GM13977 (cell line): ENCODE measurements around the gene NREP.

ENCODE experiments used
- DNase-seq: peaks from one replicate; pipeline ENCODE4 v3.0.0; 2012; ENCODE audit warnings: low spot score
- CTCF ChIP-seq: IDR thresholded peaks from 2 replicates; pipeline ENCODE4 v1.5.1; 2012; ENCODE audit warnings: mild to moderate bottlenecking, control low read depth; ENCODE audit not compliant: insufficient read depth; ENCODE audit errors: extremely low read depth, missing control alignments
- in situ Hi-C: fragments of 300-500 bp; cut with MboI; formaldehyde crosslinking; loops from one replicate; pipeline ENCODE4 v1.12.0; 2022; ENCODE audit warnings: low sequenced_read_pairs, low pct_unique_long_range_greater_than_20kb, mixed read lengths, inconsistent platforms; ENCODE audit not compliant: unreplicated experiment

Gene NREP

GRCh38 chr5:111756581-111757354 lies at the start of gene NREP:
Gene NREP (minus strand): TSS chr5:111757194. CDS start chr5:111755772, 1,422 bp downstream.
- TF ChIP-seq CTCF: no peak
- in situ Hi-C loops: no loop called here
- DNase-seq: peak; percentile 30

DNA sequence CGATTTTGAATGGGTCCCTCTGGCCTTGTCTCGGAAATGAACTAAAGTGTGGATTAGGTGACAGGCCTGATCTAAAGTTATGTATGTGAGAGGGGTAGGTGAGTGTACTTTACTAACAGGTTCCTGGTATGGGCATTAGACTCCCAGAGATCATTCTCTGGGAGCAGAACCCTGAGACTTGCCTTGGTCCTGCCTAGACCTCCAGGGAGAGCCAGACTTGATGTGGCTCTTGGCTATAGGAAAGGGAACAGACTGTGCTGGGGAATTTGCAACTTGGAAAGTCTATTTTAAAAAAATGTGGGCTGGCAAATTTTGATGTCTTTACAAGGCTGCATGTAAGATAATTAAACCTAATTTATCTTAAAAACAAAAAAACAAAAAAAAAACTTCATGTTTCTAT lies 49.8 kb upstream of the NREP start:
- no peak for TF ChIP-seq CTCF
- in situ Hi-C loops: no loop called here

GRCh38 chr5:111806156-111806555 lies 49.2 kb upstream of the NREP start:
- TF ChIP-seq CTCF: no peak
- DNase-seq: no peak
- in situ Hi-C loops: no loop called here

More for the DNA sequence above, 49.8 kb upstream of the NREP start:
- no peak for DNase-seq

GRCh38 chr5:111805071-111805470 lies 48.1 kb upstream of the NREP start:
- TF ChIP-seq CTCF: no peak
- no peak for DNase-seq
- in situ Hi-C loops: no loop called here

- in situ Hi-C loops: no loop called here
- no peak for TF ChIP-seq CTCF
- DNase-seq: no peak
Observed at GRCh38 chr5:111800351-111800750, 43.4 kb upstream of the NREP start.

- in situ Hi-C loops: no loop called here
- DNase-seq: no peak
- TF ChIP-seq CTCF: no peak
Observed at GRCh38 chr5:111795142-111795541, 38.1 kb upstream of the NREP start.
